ENCODE data around the gene CBX1. TPM values are rescaled to one million over a fixed set of nuclear protein-coding genes. Genes with fewer than 3 reads are reported as not detected.

The CBX1 gene
- total and polyA plus RNA-seq, 2 donors (not counting 3 experiments of a cell fraction or from before 2014, with no cell fraction given), result 20.4 to 95.2 TPM

DNA sequence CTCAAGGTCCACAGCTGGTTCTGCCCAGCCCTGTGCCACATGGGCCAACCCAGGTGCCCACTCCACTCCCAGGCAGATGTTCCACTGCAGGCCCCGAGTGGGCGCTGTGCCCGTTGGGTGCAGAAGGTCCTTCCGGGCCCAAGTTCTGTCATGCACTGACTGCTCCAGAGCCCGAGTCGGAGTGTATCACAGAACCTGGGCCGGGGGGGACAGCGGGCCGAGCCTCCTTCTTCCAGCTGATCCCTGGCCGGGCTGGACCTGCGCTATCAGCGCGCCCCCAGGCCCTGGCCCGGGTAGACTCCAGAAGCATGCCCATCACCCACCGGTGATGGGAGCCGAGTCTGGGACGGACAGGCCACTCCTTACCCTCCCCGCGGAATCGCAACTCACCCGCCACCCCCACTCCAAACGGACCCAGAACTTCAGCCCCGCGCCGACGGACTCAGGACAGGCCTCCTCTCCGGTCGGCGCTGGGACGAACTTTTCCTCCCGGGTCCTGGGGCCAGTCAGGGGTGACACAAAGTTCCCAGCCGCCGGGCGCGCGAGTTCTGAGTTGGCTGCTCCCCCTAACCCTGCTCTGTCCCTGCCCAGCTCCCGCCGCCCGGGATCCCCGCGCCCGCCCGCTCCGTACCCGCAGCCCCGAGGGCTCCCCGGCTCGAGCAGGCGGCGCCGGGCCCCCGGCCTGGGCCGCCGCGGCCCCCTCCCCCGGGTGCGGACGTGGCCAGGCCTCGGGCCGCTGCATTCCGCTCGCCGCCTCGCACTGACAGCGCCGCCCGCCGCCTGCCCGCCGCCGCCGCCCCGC lies 64.0 kb downstream of the CBX1 start, which contains the start of gene COPZ2:
COPZ2 (minus strand) TSS at position 762 of the 802 bp plus-strand sequence; CDS start at position 742, 20 bp downstream.
- Histone ChIP-seq H4K20me1 (replicated peaks; ENCODE audit: control insufficient read depth, extremely low read depth, insufficient read depth, low read length) (no peaks in the 10 kb centered on the region), H3K36me3 (ENCODE audit: control insufficient read depth in 2 of 2, extremely low read depth in 1 of 2, insufficient read depth in 2 of 2, low read length in 2 of 2) (no peaks in the 10 kb centered on the region), H3K27ac (ENCODE audit: insufficient read depth, low read depth, low read length) (peak within 1 kb of the TSS; percentile 4), H3K9me3 (replicated peaks; ENCODE audit: control insufficient read depth, insufficient read depth, low read length) (no peaks in the 10 kb centered on the region), H3K9me1 (replicated peaks; ENCODE audit: control insufficient read depth, extremely low read depth, insufficient read depth, low read length) (no peaks in the 10 kb centered on the region), H3K9ac (replicated peaks; ENCODE audit: extremely low read depth, insufficient read depth, low read length) (peak within 1 kb of the TSS; percentile 75), H2AFZ (ENCODE audit: low read depth, low read length) (peak within 1 kb of the TSS; percentile 98), H3K4me3 (replicated peaks in 1 of 3; ENCODE audit: insufficient read depth in 1 of 3, low read depth in 1 of 3, low read length in 3 of 3) (peak within 1 kb of the TSS; percentile 52 to 60 (median 57)), H3K4me1 (ENCODE audit: control insufficient read depth, extremely low read depth, insufficient read depth, low read length) (peaks cover 7% of the 10 kb centered on the region), H3K4me2 (ENCODE audit: insufficient read depth, low read length) (peak within 1 kb of the TSS; percentile 82), H3K27me3 (ENCODE audit: control insufficient read depth in 2 of 2, insufficient read depth in 2 of 2, low read length in 2 of 2) (no peaks in the 10 kb centered on the region), H3K79me2 (ENCODE audit: control insufficient read depth, insufficient read depth, low read length) (no peaks in the 10 kb centered on the region)
- intact Hi-C loops (cut with micrococcal nuclease), result loop anchor here (1.0 kb wide), 1 partner anchor 13 kb away; no protein-coding TSS in a partner anchor
- CTCF ChIA-PET, result interaction anchor here (0.5 to 3.0 kb wide), 12 partner anchors 9 to 49 kb away, joined by 3 to 34 read pairs (median 4); no protein-coding TSS in a partner anchor
- dilution Hi-C loops (cut with MboI; ENCODE audit: extremely low pct_ligation_motif_present, low sequenced_read_pairs), result no loop called here
- DNase-seq (ENCODE audit: low read depth, low spot score) (peak; percentile 51), FAIRE-seq (peak; percentile 57)
- TF ChIP-seq, protein P1, sequence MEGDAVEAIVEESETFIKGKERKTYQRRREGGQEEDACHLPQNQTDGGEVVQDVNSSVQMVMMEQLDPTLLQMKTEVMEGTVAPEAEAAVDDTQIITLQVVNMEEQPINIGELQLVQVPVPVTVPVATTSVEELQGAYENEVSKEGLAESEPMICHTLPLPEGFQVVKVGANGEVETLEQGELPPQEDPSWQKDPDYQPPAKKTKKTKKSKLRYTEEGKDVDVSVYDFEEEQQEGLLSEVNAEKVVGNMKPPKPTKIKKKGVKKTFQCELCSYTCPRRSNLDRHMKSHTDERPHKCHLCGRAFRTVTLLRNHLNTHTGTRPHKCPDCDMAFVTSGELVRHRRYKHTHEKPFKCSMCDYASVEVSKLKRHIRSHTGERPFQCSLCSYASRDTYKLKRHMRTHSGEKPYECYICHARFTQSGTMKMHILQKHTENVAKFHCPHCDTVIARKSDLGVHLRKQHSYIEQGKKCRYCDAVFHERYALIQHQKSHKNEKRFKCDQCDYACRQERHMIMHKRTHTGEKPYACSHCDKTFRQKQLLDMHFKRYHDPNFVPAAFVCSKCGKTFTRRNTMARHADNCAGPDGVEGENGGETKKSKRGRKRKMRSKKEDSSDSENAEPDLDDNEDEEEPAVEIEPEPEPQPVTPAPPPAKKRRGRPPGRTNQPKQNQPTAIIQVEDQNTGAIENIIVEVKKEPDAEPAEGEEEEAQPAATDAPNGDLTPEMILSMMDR (IDR thresholded peaks at IDR 0.05; ENCODE audit: extremely low read depth in 1 of 2, insufficient read depth in 1 of 2, low read depth in 1 of 2, low read length in 2 of 2), result peak; percentile 48 to 72
- no peak for TF ChIP-seq POLR2AphosphoS5 (IDR thresholded peaks at IDR 0.05; ENCODE audit: insufficient read depth, low read depth, low read length)
- BruUV-seq (replicated peaks), result no TSS peak
- POLR2A ChIA-PET, result interaction anchor here (1.7 kb wide), 1 partner anchor 11 kb away, joined by 4 read pairs; the partner anchor contains the start of gene NFE2L1

DNA sequence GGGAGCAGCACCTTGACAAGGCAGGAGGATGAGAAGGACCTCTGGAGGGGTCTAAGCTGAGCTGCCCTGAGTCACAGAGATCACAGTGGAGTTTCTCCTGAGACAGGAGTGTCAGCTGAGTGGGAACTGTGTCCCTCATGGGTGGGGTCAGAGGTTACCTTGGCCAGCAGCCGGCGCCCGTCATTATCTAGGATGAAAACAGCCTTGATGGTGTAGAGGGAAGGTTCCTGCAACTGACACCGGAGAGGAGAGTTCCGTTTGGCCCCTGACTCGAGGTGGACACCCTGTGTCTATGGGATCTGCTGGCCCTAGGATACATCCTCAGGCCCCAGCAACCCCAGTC lies 64.6 kb downstream of the CBX1 start:
- Histone ChIP-seq H3K4me3 (replicated peaks in 1 of 3; ENCODE audit: insufficient read depth in 1 of 3, low read depth in 1 of 3, low read length in 3 of 3) (peak overlapping the region in 1 of 3 experiments; percentile 52), H4K20me1 (replicated peaks; ENCODE audit: control insufficient read depth, extremely low read depth, insufficient read depth, low read length) (no peaks in the 10 kb centered on the region), H2AFZ (ENCODE audit: low read depth, low read length) (peak overlapping the region; percentile 98), H3K4me1 (ENCODE audit: control insufficient read depth, extremely low read depth, insufficient read depth, low read length) (peaks cover 7% of the 10 kb centered on the region), H3K9ac (replicated peaks; ENCODE audit: extremely low read depth, insufficient read depth, low read length) (no peak overlapping the region), H3K36me3 (ENCODE audit: control insufficient read depth in 2 of 2, extremely low read depth in 1 of 2, insufficient read depth in 2 of 2, low read length in 2 of 2) (no peaks in the 10 kb centered on the region), H3K9me1 (replicated peaks; ENCODE audit: control insufficient read depth, extremely low read depth, insufficient read depth, low read length) (no peaks in the 10 kb centered on the region), H3K79me2 (ENCODE audit: control insufficient read depth, insufficient read depth, low read length) (no peaks in the 10 kb centered on the region), H3K27ac (ENCODE audit: insufficient read depth, low read depth, low read length) (no peak overlapping the region), H3K4me2 (ENCODE audit: insufficient read depth, low read length) (peak overlapping the region; percentile 5), H3K27me3 (ENCODE audit: control insufficient read depth in 2 of 2, insufficient read depth in 2 of 2, low read length in 2 of 2) (no peaks in the 10 kb centered on the region), H3K9me3 (replicated peaks; ENCODE audit: control insufficient read depth, insufficient read depth, low read length) (no peaks in the 10 kb centered on the region)
- intact Hi-C loops (cut with micrococcal nuclease) (loop anchor here (1.0 kb wide), 1 partner anchor 14 kb away; no protein-coding TSS in a partner anchor), dilution Hi-C loops (cut with MboI; ENCODE audit: extremely low pct_ligation_motif_present, low sequenced_read_pairs) (no loop called here)
- FAIRE-seq (no peak), DNase-seq (ENCODE audit: low read depth, low spot score) (no peak)
- BruUV-seq (replicated peaks), result TSS peak; percentile 17
- ChIA-PET CTCF (interaction anchor here (0.8 to 3.0 kb wide), 11 partner anchors 10 to 49 kb away, joined by 3 to 34 read pairs (median 5); no protein-coding TSS in a partner anchor), POLR2A (interaction anchor here (1.7 kb wide), 1 partner anchor 12 kb away, joined by 4 read pairs; the partner anchor contains the start of gene NFE2L1)
- TF ChIP-seq FOS (IDR thresholded peaks at IDR 0.05; ENCODE audit: borderline replicate concordance, insufficient read depth, low read length), result no peak
- no peak for TF ChIP-seq EZH2 (IDR thresholded peaks at IDR 0.05; ENCODE audit: borderline replicate concordance, low read depth, low read length, severe bottlenecking)
- TF ChIP-seq POLR2AphosphoS5 (IDR thresholded peaks at IDR 0.05; ENCODE audit: insufficient read depth, low read depth, low read length), result no peak
- TF ChIP-seq JUN (IDR thresholded peaks at IDR 0.05; ENCODE audit: borderline replicate concordance, insufficient read depth, insufficient read length, low read depth), result no peak
- TF ChIP-seq, protein P1 (IDR thresholded peaks at IDR 0.05; ENCODE audit: extremely low read depth in 1 of 2, insufficient read depth in 1 of 2, low read depth in 1 of 2, low read length in 2 of 2), result no peak
- TF ChIP-seq POLR2A (IDR thresholded peaks at IDR 0.05; ENCODE audit: low read depth, low read length), result no peak
- TF ChIP-seq, protein P2, sequence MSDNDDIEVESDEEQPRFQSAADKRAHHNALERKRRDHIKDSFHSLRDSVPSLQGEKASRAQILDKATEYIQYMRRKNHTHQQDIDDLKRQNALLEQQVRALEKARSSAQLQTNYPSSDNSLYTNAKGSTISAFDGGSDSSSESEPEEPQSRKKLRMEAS (IDR thresholded peaks at IDR 0.05; ENCODE audit: insufficient read depth, insufficient read length), result no peak
- no peak for TF ChIP-seq GATA2 (IDR thresholded peaks at IDR 0.05; ENCODE audit: insufficient read depth, insufficient read length, low read depth, low read length)
- no peak for TF ChIP-seq MYC (IDR thresholded peaks at IDR 0.05; ENCODE audit: low read depth, low read length)
